HG03139 (cell line): ENCODE data around the gene SLC39A9.
"Not testable (repeated sequence)": the region's sequence is repeated elsewhere in the genome, so short reads cannot be mapped to it uniquely, and the experiment has no call there.

Experiments
- ATAC-seq: cut with Tn5 transposase; IDR thresholded peaks from one replicate; pipeline ENCODE4 v1.9.1; 2021; ENCODE audit not compliant: unreplicated experiment

The SLC39A9 gene

DNA sequence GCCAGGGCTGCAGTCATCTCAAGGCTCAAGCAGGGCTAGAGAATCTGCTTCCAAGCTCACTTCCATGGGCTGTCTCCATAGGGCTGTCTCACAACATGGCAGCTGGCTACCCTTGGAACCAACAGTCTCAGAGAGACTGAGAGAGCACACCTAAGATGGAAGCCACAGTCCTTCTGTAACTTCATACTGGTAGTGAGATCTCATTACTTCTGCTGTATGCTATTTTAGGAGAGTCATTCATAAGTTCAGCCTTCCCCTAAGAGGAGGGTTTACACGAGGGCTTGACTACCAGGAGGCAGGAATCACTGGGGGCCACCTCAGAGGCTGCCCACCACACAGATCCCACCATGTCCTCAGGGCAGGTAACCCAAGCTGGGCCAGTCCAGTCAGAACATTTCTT, 30.1 kb upstream of the SLC39A9 start:
- no peak for ATAC-seq

DNA sequence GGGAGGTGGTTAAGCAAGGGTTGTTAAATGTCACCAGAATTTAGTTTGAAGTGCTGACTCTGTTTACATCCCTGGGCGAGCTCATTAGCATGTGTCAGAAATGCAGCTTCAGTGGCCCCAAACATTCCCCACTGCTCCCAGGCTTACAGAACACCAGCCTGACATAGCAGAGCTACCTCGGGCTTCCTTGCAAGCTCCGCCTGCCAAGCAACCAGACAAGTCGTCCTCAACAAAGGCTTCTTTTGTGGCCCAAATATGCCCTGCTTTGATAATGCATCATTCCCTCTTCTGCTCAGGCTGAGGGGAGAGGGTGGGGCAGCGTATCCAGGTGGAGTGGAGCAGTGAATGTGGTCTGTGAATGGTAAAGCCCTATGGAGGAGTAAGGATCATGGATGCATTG, 28.4 kb upstream of the SLC39A9 start:
- no peak for ATAC-seq

DNA sequence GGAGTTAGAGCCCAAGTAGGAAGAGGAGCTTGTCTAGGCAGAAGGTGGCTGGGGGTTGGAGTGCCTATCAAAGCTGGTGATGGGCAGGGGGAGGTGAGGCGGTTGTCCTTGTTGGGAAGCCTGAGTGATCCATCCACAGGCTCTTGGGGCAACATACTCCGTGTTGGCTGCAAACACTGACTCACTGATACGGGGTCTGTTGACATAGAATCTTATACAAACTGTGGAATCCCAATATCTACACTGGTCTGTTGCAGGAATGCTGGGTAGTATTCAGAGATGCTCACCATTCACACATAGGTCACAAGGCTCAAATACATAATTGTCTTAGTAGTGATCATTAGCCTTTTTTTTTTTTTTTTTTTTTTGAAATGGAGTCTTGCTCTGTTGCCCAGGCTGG, 26.3 kb upstream of the SLC39A9 start:
- no peak for ATAC-seq

- ATAC-seq = no peak
Observed at GRCh38 chr14:69373104-69373503, 25.4 kb upstream of the SLC39A9 start.

GRCh38 chr14:69374235-69374634, 24.3 kb upstream of the SLC39A9 start:
- no peak for ATAC-seq

GRCh38 chr14:69375182-69375581, 23.3 kb upstream of the SLC39A9 start:
- ATAC-seq = no peak

DNA sequence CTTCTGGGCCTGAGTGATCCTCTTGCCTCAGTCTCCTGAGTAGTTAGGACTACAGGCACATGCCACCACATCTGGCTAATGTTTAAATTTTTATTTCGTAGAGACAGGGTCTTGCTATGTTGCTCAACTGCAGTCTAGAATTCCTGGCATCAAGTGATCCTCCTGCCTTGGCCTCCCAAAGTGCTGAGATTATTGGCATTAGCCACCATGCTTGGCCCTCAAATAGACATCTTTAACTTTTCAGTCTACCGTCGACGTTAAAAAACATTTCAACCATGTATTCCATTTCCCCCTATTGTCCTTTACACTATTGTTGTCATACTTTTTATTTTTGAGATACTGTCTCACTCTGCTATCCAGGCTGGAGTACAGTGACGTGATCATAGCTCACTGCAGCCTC, 22.8 kb upstream of the SLC39A9 start:
- no peak for ATAC-seq

- ATAC-seq = no peak
Observed at GRCh38 chr14:69376439-69376838, 22.1 kb upstream of the SLC39A9 start.

DNA sequence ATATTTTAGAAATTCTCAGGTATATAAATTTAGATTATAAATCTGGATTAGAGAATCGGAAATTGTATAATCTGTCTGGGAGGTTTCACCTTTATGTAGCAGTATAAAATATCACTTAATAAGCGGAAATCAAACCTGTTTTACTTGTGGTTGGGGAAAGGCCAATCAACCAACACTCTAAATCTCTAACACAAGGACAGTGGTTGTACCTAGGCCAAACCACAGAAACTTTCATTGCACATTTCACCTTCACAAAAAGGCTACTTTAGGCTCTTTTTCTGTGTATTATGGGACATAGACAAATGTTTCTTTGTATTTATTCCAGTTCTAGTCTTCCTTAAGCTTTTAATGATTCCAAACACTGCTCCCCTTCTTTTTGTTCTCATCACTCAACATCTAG, 20.2 kb upstream of the SLC39A9 start:
- ATAC-seq = no peak

GRCh38 chr14:69387311-69387710, 11.2 kb upstream of the SLC39A9 start:
- no peak for ATAC-seq

DNA sequence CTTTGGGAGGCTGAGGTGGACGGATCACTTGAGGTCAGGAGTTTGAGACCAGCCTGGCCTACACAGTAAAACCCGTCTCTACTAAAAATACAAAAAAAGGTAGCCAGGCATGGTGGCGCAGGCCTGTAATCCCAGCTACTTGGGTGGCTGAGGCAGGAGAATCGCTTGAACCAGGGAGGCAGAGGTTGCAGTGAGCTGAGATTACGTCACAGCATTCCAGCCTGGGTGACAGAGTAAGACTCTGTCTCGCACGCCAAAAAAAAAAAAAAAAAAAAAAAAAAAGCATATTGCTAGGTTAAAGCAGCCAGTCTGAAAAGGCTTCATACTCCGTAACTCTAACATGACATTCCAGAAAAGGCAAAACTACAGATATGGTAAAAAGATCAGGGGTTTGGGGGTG, 7.1 kb upstream of the SLC39A9 start:
- not testable (repeated sequence) for ATAC-seq

DNA sequence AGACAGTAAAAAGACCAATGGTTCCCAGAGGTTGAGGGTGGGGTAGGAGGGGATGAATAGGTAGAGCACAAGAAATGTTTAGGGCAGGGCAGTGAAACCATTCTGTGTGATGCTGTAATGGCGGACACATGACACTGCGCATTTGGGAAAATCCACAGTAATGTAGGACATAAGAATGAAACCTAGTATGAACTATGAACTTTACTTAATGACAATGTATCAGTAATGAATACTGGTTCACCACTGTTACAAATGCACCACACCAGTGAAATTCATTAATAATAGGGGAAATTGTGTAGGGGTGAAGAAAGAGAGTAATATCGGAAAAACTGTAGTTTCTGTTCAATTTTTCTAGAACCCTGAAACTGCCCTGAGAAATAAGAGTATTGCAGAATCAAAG, 6.0 kb upstream of the SLC39A9 start:
- ATAC-seq = no peak

DNA sequence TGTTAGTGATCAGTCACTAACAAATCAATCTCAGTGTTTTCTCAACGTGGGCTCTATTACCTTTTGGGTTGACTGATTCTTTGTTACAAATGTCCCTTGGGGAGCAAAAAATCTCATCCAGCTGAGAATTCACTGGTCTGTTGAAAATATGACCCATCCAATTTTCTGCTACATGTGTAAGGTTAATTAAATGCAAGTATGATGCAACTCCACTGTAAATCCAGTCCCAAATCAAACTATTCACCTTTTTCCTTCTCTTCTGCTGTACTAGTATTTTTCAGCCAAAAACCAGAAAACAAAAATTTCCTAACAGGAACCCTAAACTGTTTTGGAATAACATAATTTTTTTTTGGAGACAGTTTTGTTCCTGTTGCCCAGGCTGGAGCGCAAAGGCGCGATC, 2.6 kb upstream of the SLC39A9 start:
- no peak for ATAC-seq

GRCh38 chr14:69398818-69399210, 322 bp downstream of the SLC39A9 start:
- no peak for ATAC-seq

DNA sequence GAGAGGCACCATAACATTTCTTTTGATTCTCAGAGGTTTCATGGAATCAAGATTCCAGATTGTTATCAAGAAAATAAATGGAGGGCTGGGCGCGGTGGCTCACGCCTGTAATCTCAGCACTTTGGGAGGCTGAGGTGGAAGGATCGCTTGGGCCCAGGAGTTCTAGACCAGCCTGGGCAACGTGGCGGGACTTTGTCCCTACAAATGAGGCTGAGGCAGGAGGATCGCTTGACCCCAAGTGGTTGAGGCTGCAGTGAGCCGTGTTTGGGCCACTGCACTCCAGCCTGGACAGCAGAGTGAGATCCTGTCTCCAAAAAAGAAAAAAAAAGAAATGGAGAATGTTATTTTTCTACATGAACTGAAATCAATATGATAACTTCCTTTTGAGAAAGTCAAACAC, 1.3 kb downstream of the SLC39A9 start:
- ATAC-seq = no peak

GRCh38 chr14:69400154-69400553, 1.7 kb downstream of the SLC39A9 start:
- no peak for ATAC-seq

- ATAC-seq = no peak
Observed at GRCh38 chr14:69401841-69402240, 3.3 kb downstream of the SLC39A9 start.

DNA sequence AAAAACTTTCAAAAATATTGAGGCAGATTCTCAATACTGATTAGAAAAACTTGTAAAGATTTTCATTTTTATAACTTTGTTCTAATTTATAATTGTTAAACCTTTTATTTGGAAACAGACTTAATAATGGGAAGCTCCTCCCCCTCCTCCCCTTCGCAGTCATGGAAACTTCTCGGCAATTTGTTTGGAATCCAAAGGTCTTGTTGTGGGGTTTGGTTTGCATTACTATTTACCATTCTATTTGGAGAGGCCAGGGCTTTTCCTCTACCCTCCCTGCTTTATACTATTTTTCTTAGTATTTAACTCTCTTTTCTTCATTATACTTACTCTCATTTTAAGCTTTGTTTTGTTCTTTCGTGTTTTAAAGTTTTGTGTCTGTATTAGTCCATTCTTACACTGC, 6.0 kb downstream of the SLC39A9 start:
- ATAC-seq = no peak

DNA sequence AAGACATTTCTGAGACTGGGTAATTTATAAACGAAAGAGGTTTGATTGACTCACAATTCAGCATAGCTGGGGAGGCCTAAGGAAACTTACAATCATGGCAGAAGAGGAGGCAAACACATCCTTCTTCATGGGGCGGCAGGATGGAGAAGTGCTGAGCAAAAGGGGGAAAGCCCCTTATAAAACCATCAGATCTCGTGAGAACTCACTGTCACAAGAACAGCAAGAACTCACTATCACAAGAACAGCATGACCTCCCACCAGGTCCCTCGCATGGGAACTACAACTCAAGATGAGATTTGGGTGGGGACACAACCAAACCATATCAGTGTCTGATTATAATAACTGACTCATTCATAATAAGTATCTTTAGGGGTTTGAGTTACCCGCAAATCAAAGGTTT, 6.4 kb downstream of the SLC39A9 start:
- ATAC-seq = no peak

GRCh38 chr14:69405762-69406161, 7.3 kb downstream of the SLC39A9 start:
- no peak for ATAC-seq

GRCh38 chr14:69408331-69408960, 10.0 kb downstream of the SLC39A9 start:
- ATAC-seq = no peak

GRCh38 chr14:69413483-69413882, 15.0 kb downstream of the SLC39A9 start:
- ATAC-seq = no peak

DNA sequence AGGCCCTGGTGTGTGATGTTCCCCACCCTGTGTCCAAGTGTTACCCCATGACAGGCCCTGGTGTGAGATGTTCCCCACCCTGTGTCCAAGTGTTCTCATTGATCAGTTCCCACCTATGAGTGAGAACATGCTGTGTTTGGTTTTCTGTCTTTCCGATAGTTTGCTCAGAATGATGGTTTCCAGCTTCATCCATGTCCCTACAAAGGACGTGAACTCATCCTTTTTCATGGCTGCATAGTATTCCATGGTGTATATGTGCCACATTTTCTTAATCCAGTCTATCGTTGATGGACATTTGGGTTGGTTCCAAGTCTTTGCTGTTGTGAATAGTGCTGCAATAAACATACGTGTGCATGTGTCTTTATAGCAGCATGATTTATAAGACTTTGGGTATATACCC, 17.6 kb downstream of the SLC39A9 start:
- not testable (repeated sequence) for ATAC-seq

- no peak for ATAC-seq
Observed at GRCh38 chr14:69423279-69423678, 24.8 kb downstream of the SLC39A9 start.
